RWPE1 (cell line): ENCODE results near the gene KEAP1.
"Not testable (repeated sequence)": the region's sequence is repeated elsewhere in the genome, so short reads cannot be mapped to it uniquely, and the experiment has no call there.

ENCODE experiments used
- CTCF ChIA-PET: fragments of 350-600 bp; sonication (Branson Sonifier 250); formaldehyde crosslinking; extraction: SDS; loops from one replicate; lab custom pipeline; 2021; lab: Yijun Ruan, JAX
- POLR2A ChIA-PET: fragments of 400-600 bp; formaldehyde crosslinking; extraction: SDS; loops from one replicate; lab custom pipeline; 2020; ENCODE audit warnings: antibody characterized with exemption; ENCODE audit not compliant: low non-redundant PET; lab: Yijun Ruan, JAX
- DNase-seq: peaks from one replicate; pipeline ENCODE4 v3.0.0; 2012; ENCODE audit warnings: low spot score
- H3K27ac ChIP-seq: fragments of 450-650 bp; 2 replicates; pipeline ENCODE4 v1.5.1; 2017
- CTCF ChIP-seq: fragments of 450-650 bp; conservative IDR thresholded peaks from 2 replicates; pipeline ENCODE4 v1.5.1; 2017; ENCODE audit warnings: low read depth, mild to moderate bottlenecking

KEAP1 gene

GRCh38 chr19:10532457-10532856 is 29.3 kb upstream of the KEAP1 start:
- no peak for TF ChIP-seq CTCF
- H3K27ac ChIP-seq, result peak overlapping the region; percentile 97
- DNase-seq, result no peak
- ChIA-PET POLR2A (no interaction called here), CTCF (interaction anchor here (0.6 to 1.7 kb wide), 2 partner anchors 10 to 133 kb away, joined by 4 read pairs; no protein-coding TSS in a partner anchor)

GRCh38 chr19:10526887-10527286 is 23.7 kb upstream of the KEAP1 start:
- DNase-seq, H3K27ac ChIP-seq, CTCF ChIA-PET, POLR2A ChIA-PET: not testable (repeated sequence)

GRCh38 chr19:10525636-10526035 is 22.5 kb upstream of the KEAP1 start:
- TF ChIP-seq CTCF, result no peak
- H3K27ac ChIP-seq, result no peak overlapping the region
- CTCF ChIA-PET, result interaction anchor here (0.6 kb wide), 1 partner anchor 20 kb away, joined by 3 read pairs; no protein-coding TSS in a partner anchor
- no peak for DNase-seq
- POLR2A ChIA-PET, result no interaction called here

GRCh38 chr19:10523135-10523636 is 20.0 kb upstream of the KEAP1 start:
- H3K27ac ChIP-seq, result peak overlapping the region; percentile 91
- no peak for TF ChIP-seq CTCF
- CTCF ChIA-PET, result interaction anchor here (0.6 to 1.3 kb wide), 3 partner anchors 14 to 119 kb away, joined by 3 to 12 read pairs (median 6); no protein-coding TSS in a partner anchor

GRCh38 chr19:10521461-10522171 is 18.5 kb upstream of the KEAP1 start:
- no peak for TF ChIP-seq CTCF
- DNase-seq, result no peak
- ChIA-PET CTCF (interaction anchor here (1.3 to 1.5 kb wide), 2 partner anchors 38 to 118 kb away, joined by 3 to 12 read pairs; no protein-coding TSS in a partner anchor), POLR2A (no interaction called here)
- peak overlapping the region; percentile 91 for H3K27ac ChIP-seq

More at GRCh38 chr19:10523135-10523636, 20.0 kb upstream of the KEAP1 start:
- no peak for DNase-seq
- POLR2A ChIA-PET, result interaction anchor here (0.6 kb wide), 1 partner anchor 12 kb away, joined by 3 read pairs; no protein-coding TSS in a partner anchor

GRCh38 chr19:10520652-10521318 is 17.6 kb upstream of the KEAP1 start:
- TF ChIP-seq CTCF, result no peak
- POLR2A ChIA-PET, result interaction anchor here (0.5 kb wide), 1 partner anchor 140 kb away, joined by 4 read pairs; no protein-coding TSS in a partner anchor

More at GRCh38 chr19:10520652-10521318, 17.6 kb upstream of the KEAP1 start:
- peak overlapping the region; percentile 91 for H3K27ac ChIP-seq
- CTCF ChIA-PET, result interaction anchor here (0.6 to 1.5 kb wide), 4 partner anchors 37 to 251 kb away, joined by 3 to 6 read pairs (median 4); no protein-coding TSS in a partner anchor
- DNase-seq, result peak; percentile 81
